Omental fat pad (tissue), 4 donors: ENCODE measurements around the gene PPP2R5D. TPM values are rescaled to one million over a fixed set of nuclear protein-coding genes. Genes with fewer than 3 reads are reported as not detected.

Experiments used
- ATAC-seq: fragments of 150-250 bp; one replicate; pipeline ENCODE4 v1.9.1; 2016; ENCODE audit warnings: mild to moderate bottlenecking, moderate library complexity; ENCODE audit not compliant: low FRiP score
- DNase-seq: peaks from one replicate; pipeline ENCODE4 v3.0.0-alpha.2; 2019; ENCODE audit warnings: low spot score
- CTCF ChIP-seq, 3 donors: fragments of 450-650 bp; IDR thresholded peaks; one replicate each; pipeline ENCODE4 v1.5.1; 2016 to 2017; ENCODE audit warnings: antibody characterized with exemption in 3 of 3, mild to moderate bottlenecking in 3 of 3, moderate library complexity in 2 of 3
- total RNA-seq, 4 donors: library from RNA; depleted of rRNA; stranded (reverse); fragments of >200 nt; gene quantifications; one replicate each; pipeline ENCODE4 v1.1.0, GENCODE V29; 2016

The PPP2R5D gene
- total RNA-seq, 4 donors from 2014 or later: 18.0 to 41.5 (median 37.4) TPM

- ATAC-seq (no peak), DNase-seq (no peak)
- TF ChIP-seq CTCF (IDR thresholded peaks at IDR 0.05): no peak
Observed at GRCh38 chr6:43011207-43011606, 26.8 kb downstream of the PPP2R5D start.

GRCh38 chr6:43012364-43012763 lies 28.0 kb downstream of the PPP2R5D start:
- DNase-seq (no peak), ATAC-seq (no peak)
- TF ChIP-seq CTCF (IDR thresholded peaks at IDR 0.05): no peak

GRCh38 chr6:43013097-43013842 lies 28.9 kb downstream of the PPP2R5D start:
- no peak for TF ChIP-seq CTCF (IDR thresholded peaks at IDR 0.05)
- ATAC-seq (no peak), DNase-seq (no peak)

GRCh38 chr6:43013843-43014433 lies 29.6 kb downstream of the PPP2R5D start, which contains the start of the genes KLHDC3 and MEA1:
KLHDC3 (plus strand) TSS chr6:43014249; CDS start chr6:43017193, 2,944 bp downstream.
MEA1 (minus strand) TSS chr6:43013946; CDS start chr6:43013813, 133 bp downstream.
- ATAC-seq: peak; percentile 99
- peak; percentile 93 for DNase-seq
- TF ChIP-seq CTCF (IDR thresholded peaks at IDR 0.05): no peak

- DNase-seq (no peak), ATAC-seq (no peak)
- no peak for TF ChIP-seq CTCF (IDR thresholded peaks at IDR 0.05)
Observed at GRCh38 chr6:43014434-43014909, 30.1 kb downstream of the PPP2R5D start.

- ATAC-seq: no peak
- DNase-seq: no peak
- no peak for TF ChIP-seq CTCF (IDR thresholded peaks at IDR 0.05)
Observed at GRCh38 chr6:43016176-43016942, 32.0 kb downstream of the PPP2R5D start.
